ENCODE measurements around the gene DAB2IP.
A peak's percentile ranks its signal among the peaks of the same experiment; 100 is the strongest.
"Not testable (repeated sequence)": the region's sequence is repeated elsewhere in the genome, so short reads cannot be mapped to it uniquely, and the experiment has no call there.

The DAB2IP gene

DNA sequence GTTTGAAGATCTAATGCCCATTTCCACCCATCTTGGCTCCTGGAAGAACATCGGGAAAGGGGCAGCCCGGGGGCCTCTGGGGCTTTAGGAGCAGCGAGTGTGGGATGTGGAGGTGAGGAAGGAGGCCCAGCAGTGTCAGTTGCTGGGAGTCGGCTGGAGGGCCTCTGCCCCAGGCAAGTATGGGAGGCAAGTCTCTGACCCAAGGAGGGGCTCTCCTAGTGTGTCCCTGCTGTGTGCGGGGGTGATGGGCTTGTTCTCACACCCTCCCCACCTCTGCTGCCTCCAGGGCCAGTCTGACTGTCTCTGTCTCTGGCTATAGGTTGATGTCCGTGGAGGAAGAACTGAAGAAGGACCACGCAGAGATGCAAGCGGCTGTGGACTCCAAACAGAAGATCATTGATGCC lies 129.7 kb downstream of the DAB2IP start:
- DNase-seq, result no peak

DNA sequence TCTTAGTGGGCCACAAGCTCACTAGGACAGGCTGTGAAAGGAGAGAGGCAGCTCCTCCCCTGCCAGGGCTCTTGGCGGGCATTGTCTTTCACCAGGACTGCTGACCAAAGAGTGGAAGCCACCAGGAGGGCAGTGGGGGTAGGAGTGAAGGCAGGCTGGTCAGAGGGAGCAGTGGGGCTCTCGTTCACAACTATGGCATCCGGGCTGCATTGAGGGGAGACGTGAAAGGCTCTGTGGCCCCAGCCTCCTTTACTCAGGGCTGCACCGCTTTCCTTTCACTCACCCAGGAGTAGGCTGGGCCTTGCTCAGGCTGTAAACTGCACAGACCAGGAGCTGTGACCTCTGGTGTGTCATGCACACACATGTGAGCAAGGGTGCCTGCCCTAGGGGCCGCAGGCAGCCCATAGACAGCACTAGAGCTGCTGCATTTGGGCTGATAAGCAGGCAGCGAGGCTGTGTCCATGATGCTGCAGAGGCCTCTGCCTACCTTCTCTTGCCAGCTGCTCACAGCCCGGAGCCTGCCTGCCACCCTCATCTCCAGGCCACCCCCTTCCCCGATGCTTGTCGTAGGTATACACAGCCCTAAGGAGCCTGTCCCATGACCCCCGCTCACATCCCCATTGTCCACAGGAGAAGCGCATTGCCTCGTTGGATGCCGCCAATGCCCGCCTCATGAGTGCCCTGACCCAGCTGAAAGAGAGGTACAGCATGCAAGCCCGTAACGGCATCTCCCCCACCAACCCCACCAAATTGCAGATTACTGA lies 130.4 kb downstream of the DAB2IP start:
- DNase-seq, result no peak

DNA sequence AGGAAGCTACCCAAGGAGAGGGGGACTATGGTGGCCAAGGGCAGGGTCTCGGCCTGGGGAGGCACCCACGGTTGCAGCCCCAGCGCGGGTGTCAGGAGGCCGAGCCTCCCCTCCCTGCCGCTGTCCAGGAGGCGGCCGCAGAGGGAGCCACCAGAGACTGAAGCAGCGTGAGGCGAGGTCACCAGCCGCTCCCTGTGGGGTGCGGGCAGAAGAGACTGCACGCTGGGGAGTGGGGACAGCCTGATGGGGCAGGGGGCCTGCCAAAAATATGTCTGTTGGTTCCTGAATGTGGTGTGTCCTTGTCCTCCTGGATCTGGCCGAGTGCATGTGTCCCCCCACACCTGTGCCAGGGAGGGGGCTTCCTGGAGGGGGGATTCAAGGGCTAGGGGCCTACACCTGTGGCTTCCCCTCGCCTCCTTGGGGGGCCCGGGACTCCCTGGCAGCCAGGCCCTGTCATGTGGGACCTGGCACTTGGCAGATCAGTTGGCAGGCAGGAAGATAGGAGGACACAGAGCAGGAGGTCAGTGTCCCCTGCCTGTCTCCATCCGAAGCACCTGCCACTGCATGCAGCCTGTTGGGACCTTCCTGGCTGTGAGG lies 131.2 kb downstream of the DAB2IP start:
- DNase-seq, result no peak

DNA sequence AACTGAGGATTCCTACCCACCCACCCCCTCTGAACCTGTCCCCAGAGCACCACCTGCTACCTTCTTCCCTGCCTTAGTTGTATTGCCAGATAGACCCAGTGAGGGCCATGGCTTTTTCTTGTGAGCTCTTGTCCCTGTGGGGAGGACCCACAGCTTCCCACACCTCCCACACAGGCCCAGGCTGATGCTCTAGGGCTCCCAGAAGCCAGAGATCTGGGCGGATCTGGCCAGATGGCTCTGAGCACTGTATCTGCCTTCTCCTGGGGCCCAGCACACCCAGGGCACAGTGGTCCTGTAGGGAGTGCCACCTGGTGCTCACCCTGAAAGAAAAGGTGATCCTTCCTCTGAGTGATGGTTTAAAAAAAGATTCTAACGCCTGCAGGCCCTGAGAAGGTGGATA lies 131.7 kb downstream of the DAB2IP start:
- peak; percentile 73 for DNase-seq

DNA sequence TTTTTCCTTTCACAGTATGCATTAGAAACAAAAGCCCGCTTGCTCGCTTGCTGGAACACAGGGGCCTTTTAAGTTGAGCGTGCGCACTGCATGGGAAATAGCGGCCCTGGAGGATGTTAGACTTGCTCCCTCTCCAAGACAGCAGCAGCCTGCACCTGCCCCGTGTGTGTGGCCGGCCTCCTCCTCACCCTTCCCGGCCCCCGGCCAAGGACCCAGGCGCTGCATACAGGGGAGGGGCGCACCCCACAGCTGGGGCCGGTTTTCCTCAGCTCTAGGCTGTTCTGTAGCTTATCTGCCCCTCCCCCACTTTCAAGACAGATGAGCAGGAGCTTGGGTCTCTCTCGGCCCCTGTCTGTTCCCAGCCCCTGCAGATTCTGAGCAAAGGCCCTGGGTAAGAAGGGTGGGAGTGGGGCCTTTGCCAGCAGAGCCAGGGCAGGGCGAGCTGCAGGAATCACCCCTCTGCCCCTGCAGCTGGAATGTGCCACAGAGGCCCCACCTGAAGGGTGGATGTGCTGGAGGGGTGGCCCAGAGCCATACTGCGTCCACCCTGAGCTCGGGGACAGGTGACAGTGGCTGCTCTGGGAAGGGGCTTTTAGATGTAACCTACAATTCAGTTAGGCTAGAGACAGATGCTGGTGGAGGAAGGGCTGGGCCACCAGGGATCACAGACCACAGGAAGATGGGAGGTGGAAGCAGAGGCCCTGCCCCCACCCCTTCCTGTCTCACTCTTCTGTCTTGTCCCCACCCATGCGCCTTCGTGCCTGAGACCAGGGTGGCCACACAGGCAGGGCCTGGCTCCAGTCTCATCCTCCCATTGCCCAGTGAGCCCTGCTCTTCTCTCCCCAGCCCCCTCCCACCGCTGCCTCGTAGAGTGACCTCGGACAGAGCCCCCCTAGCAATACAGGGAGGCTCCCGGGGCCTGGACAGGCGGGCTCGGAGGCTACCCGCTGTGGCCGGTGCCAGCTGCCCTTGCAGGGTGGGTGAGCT lies 132.4 kb downstream of the DAB2IP start:
- DNase-seq, result peak; percentile 48

DNA sequence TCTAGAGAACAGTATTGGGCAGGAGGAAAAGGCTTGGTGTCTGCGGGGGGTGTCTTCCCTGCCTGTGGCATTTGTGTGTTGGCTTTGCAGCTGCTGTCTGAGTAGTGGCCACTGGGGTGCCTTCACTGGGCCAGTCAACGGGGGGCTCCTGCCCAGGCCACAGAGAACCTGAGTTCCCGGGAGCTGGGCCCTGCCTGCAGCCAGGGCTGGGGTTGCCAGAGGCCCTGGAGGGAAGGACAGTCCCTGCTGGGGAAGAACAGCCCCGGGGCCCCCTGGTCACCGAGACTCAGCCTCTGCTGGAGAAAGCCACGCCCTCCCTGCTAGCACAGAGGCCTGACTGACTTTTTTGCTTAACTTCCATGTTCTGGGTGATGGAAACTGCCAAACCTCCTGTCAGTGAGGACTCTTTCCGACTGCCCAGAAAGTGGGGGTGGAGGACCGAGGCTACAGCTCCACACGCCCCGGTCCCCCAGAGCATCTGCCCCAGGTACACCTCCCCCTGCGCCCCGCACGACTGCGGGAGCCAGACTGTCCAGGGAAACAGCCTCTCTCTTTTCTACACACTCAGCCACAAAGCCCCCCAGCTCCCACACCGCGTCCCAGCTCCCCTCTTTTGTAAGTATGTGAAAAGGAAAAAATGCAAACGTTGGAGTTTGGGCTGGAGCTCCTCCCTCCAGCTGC lies 133.4 kb downstream of the DAB2IP start:
- peak; percentile 26 for DNase-seq

DNA sequence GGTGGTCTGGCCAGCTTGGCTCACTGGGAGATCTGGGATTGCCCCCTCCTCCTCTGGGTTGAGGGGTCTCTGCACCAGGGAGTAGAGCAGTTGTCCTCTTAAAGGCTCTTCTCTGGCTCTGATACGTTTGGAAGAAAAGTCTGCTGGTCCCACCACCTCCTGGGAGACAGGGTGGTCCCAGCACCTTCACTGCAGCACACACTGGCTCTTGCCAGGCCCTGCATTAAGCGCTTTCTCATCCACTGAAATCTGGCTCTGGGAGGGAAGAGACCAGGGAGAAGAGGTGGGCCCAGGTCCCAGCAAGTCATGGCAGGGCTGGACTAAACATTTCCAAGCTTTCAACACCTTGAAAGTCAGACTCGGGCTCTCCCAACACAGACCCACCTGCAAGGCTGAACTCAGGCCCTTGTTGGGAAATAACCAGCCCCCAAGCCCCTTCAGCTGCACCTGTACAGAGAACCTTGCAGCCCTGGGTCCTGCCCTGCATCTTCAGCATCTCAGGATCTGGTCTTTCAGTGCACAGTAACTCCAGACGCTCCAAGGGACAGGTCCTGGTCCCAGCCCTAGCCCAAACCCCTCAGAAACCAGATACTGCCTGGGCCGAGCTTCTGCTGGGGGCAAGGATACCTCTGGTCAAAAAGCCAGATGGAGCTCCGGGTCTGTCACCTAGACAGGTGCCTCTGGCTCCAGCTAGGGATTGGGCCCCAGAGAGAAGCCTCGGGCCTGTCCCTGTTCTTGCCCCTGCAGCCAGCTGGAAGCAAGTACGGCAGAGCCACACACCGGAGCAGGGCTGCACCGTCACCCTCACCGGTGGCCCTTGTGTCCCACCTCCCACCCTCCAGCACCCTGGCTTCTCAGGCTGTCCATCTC lies 134.5 kb downstream of the DAB2IP start:
- no peak for DNase-seq

DNA sequence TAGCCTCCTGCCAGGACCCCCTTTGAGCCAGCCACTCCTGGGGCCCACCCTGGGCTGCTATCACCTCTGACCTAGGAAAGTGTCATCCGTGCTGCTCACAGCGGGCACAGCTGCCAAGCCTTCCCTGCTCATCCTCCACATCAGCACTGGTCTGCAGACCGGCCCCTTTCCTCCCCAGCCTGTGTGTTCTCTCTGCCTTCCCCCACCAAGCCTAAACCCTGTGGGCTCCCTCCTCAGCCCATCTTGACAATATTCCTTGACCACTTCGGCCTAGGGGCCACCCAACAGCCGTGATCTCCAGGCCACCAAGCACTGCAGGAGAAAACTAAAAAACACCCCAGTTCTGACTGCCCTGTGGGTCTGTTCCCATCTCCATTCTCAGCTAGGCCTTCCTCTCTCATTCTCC lies 135.1 kb downstream of the DAB2IP start:
- no peak for DNase-seq

DNA sequence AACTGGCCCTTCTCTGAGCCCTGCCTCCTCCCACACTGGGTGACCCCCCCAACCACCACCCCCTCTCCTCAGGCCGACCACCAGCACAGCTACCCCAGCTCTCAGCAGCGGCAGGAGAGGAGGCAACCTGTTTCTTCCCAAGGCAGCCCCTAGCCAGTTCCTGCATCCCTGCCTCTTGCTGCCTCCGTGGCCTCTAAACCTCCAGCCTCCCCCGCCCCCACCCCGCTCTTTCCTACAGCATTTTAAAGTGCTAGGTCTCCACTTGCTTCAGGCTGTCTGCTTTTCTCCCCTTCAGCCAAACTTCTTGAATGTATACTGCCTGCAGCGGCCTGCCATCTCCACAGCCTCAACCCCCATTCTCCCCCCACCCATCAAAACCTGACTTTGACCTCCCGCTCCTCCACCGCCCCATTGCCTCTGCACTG lies 135.6 kb downstream of the DAB2IP start:
- no peak for DNase-seq

DNA sequence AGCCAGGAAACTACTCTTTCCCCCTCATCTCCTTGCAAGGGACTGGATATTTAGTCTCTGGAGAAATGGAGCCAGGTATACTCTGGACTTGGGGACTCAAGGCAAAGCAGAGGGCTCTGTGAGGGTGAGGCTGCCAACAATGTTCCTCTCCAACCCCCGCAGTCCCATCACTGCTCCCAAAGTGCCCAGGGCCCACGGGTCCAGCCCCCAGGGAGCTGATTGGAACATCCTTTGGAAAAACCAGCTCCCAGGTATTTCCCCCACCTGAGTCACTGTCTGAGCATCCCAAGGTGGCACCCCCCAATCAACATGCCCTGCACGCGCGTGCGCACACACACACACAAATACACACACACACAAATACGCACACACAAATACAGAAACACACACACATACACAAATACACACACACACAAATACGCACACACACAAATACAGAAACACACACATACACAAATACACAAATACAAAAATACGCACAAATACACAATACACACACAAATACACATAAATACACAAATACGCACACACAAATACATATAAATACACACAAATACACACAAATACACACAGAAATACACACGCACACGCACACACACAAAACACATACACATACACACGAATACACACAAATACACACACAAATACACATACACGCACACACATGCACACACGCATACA lies 137.4 kb downstream of the DAB2IP start:
- DNase-seq, result no peak

DNA sequence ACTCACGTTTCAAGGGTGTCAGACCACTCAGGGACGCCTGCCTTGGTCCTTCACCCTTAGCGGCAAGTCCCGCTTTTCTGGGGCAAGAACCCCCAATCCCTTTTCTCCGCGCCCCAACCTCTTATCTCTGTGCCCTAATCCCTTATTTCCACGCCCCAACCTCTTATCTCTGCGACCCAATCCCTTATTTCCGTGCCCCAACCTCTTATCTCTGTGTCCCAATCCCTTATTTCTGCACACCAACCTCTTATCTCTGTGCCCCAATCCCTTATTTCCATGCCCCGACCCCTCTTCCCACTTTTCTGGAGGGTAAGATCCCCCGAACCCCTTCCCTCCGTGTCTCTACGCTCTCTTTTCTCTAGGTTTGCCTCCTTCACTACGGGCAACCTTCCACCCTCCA lies 139.4 kb downstream of the DAB2IP start:
- DNase-seq, result no peak

DNA sequence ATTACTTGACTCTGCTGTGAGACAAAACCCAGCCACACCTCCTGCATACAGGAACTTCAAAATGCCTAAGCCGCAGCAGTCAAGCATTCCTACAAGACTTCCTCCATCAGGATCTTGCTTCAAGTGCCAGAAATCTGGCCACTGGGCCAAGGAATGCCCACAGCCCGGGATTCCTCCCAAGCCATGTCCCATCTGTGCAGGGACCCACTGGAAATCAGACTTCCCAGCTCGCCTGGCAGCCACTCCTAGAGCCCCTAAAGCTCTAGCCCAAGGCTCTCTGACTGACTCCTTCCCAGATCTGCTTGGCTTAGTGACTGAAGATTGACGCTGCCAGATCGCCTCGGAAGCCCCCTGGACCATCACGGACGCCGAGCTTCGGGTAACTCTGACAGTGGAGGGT lies 141.0 kb downstream of the DAB2IP start:
- DNase-seq, result not testable (repeated sequence)

DNA sequence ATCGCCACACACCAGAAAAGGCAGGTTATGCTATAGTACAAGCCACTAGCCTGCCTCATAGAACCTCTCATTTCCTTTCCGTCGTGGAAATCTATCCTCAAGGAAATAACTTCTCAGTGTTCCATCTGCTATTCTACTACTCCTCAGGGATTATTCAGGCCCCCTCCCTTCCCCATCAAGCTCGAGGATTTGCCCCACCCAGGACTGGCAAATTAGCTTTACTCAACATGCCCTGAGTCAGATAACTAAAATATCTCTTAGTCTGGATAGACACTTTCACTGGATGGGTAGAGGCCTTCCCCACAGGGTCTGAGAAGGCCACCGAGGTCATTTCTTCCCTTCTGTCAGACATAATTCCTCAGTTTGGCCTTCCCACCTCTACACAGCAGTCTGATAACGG lies 142.9 kb downstream of the DAB2IP start:
- not testable (repeated sequence) for DNase-seq

DNA sequence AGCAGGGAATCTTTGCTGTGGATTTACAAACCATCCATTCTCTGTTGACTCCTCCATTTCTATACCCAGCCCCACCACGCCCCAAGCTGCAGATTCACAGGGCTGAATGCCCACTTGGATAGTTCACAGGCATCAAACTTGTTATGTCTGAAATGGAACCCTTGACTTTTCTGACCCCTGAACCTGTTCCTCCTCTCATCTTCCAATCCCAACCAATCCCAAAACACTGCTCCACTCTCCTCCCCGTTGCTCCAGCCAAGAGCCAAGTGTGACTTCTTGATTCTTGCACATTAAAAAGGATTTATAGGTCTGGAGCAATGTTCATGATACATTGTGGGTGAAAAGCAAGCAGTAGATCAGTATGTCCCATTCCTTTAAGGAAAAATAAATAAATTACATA lies 145.6 kb downstream of the DAB2IP start:
- DNase-seq, result no peak

DNA sequence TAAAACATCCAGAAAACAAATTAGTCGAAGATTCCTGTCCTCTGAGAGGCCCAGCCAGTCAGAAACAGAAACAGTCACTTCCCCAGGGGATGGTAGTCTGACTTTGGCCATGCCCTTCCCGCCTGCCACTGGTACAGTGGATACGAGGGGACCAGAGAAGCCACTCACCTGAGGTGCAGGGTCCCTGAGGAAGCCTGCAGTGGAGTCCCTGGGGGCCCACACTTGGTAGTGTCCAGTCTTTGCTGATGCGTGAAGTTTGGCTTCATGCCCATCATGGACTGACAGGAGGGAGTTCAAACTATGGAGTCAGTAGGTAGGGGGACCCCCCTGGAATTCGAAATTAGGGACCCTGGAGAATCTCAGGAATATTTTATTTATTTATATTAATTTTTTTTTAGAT lies 147.5 kb downstream of the DAB2IP start:
- DNase-seq, result peak; percentile 29

DNA sequence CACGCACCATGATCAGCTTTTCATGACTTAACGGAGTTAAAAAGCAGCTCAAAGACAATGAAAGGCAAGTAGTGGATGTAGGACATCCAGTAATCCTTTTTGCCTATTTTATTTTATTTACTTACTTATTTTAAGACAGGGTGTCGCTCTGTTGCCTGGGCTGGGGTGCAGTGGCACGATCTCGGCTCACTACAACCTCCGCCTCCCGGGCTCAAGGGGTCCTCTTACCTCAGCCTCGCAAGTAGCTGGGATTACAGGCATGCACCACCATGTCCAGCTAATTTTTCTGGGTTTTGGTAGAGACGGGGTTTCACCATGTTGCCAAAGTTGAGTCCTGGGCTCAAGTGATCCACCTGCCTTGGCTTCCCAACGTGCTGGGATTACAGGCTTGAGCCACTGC lies 148.9 kb downstream of the DAB2IP start:
- DNase-seq, result no peak

DNA sequence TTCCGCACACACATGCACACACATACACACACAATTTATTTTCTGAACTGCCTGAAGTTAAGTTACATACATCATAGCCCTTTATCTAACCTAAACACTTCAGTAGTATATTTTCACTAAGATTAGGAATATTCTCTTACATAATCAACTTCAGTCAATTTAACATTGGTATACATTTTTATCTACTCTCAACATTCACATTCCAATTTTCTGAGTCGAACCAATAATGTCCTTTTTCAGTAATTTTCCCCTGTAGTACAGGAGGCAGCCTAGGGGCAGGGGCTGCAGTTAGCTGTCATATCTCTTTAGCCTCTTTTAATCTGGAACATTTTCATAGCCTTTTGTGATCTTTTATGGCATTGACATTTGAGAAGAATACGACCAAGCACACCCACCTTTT lies 150.1 kb downstream of the DAB2IP start:
- DNase-seq, result no peak

DNA sequence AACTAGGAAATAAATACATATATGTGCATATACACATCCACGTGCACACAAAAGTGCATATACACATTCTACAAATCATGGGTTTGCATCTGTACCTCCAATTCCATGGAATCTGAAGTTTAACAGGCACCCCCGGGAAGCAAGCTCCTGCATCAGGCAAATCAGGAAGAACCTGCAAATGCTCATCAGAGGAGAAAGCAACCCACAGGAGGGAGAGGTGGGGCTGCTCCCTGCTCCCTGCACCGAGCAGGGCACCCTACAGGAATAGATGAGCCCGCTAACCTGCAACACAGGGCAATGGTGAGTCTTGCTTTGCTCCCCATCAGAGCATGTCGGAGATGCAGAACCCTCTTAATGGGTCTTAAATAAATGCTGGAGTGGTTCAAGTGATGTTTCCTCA lies 151.3 kb downstream of the DAB2IP start:
- DNase-seq, result peak; percentile 12

DNA sequence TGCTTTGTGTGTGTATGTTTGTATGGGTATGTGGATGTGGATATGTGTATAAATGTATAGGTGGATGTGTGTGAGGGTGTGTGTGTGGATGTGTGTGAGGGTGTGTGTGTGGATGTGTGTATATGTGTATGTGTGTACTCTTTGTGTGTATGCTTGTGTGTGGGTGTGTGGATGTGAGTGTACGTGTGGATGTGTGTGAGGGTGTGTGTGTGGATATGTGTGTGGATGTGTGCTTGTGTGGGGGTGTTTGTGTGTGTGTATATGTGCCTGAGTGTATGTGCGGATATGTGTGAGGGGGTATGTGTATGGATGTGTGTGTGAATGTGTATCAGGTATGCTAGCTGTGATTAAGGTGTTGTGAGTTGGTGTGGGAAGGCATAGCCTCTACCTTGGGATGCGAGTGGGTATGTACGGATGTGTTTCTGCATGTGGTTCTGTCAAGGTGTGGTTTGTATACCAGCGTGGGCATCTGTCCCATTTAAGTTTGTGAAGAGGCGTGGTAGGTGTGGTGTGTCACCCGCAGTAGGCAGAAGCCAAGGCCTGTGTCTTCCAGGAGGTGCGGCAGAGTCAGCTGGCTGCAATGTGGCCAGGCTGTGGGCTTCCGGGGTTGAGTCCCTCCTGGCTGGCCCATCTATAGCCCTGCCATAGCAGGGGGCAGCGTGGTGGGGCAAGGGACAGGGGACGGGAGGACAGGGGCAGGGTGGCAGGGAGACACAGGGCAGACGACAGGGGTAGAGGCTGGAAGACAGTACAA lies 155.8 kb downstream of the DAB2IP start:
- DNase-seq, result peak; percentile 24

DNA sequence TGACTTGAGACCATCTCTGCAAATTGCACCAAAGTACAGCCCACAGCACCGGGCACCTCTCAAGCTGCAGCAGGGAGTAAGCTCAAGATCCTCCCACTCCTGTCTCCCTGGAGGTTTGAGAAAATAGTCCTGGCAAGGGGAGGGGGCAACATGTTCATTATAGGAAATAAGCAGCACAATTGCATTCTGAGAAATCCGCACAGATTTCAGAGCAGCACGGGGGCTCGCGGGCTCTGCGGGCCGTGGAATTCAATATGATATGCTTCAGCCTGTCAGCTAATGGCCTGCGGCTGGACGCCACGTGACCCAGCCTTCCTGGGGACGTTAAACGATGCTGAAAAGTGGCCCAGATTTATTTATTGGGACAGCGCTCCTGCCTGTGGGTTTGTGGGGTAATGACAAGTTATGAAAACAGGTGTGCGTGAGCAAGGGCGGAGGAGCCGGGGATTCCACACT lies 156.4 kb downstream of the DAB2IP start:
- DNase-seq, result peak; percentile 82

Data from NCI-H69 (cell line).